HL-60 (cell line): ENCODE results near the gene PGBD5.

Experiments
- DNase-seq, 2 experiments: peaks; one replicate each; pipeline ENCODE4 v3.0.0-alpha.2; 2010 to 2020; ENCODE audit warnings: low read depth in 1 of 2, low spot score in 1 of 2
- H3K27ac ChIP-seq: fragments of 250-450 bp; sonication (Bioruptor Pico); replicated peaks from 2 replicates; pipeline ENCODE4 v1.5.1; 2020; ENCODE audit warnings: mild to moderate bottlenecking, moderate library complexity
- H3K27me3 ChIP-seq: fragments of 250-450 bp; sonication (Bioruptor Pico); 2 replicates; pipeline ENCODE4 v1.5.1; 2021; ENCODE audit warnings: mild to moderate bottlenecking, moderate library complexity; ENCODE audit not compliant: insufficient read depth, poor library complexity, severe bottlenecking
- H3K4me3 ChIP-seq: replicated peaks from 2 replicates; pipeline ENCODE4 v1.5.1; 2011; ENCODE audit warnings: mild to moderate bottlenecking, control low read depth, low read length; ENCODE audit not compliant: insufficient read depth
- GABPA ChIP-seq: IDR thresholded peaks from 2 replicates; pipeline ENCODE4 v1.6.1; 2012; ENCODE audit warnings: low read depth
- POLR2AphosphoS5 ChIP-seq: IDR thresholded peaks from 2 replicates; pipeline ENCODE4 v1.6.1; 2012; ENCODE audit warnings: low read depth
- REST ChIP-seq: IDR thresholded peaks from 2 replicates; pipeline ENCODE4 v1.6.1; 2012; ENCODE audit warnings: low read depth; ENCODE audit not compliant: insufficient replicate concordance
- SPI1 ChIP-seq: IDR thresholded peaks from 2 replicates; pipeline ENCODE4 v1.6.1; 2012; ENCODE audit warnings: low read depth, mild to moderate bottlenecking, borderline replicate concordance
- TF ChIP-seq, protein P1 (sequence below): IDR thresholded peaks from one replicate; pipeline ENCODE4 v1.5.1; 2011; ENCODE audit warnings: low read length, control low read depth, inconsistent platforms; ENCODE audit not compliant: insufficient read depth

Gene PGBD5

GRCh38 chr1:230272557-230272956, 153.6 kb downstream of the PGBD5 start:
- no peak overlapping the region for H3K4me3 ChIP-seq
- no peak for TF ChIP-seq POLR2AphosphoS5
- no peak for TF ChIP-seq GABPA
- no peak for TF ChIP-seq REST
- TF ChIP-seq, protein P1, sequence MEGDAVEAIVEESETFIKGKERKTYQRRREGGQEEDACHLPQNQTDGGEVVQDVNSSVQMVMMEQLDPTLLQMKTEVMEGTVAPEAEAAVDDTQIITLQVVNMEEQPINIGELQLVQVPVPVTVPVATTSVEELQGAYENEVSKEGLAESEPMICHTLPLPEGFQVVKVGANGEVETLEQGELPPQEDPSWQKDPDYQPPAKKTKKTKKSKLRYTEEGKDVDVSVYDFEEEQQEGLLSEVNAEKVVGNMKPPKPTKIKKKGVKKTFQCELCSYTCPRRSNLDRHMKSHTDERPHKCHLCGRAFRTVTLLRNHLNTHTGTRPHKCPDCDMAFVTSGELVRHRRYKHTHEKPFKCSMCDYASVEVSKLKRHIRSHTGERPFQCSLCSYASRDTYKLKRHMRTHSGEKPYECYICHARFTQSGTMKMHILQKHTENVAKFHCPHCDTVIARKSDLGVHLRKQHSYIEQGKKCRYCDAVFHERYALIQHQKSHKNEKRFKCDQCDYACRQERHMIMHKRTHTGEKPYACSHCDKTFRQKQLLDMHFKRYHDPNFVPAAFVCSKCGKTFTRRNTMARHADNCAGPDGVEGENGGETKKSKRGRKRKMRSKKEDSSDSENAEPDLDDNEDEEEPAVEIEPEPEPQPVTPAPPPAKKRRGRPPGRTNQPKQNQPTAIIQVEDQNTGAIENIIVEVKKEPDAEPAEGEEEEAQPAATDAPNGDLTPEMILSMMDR, result no peak
- no peak for TF ChIP-seq SPI1
- H3K27me3 ChIP-seq, result no peaks in the 10 kb centered on the region
- no peak for DNase-seq
- H3K27ac ChIP-seq, result no peak overlapping the region

- Histone ChIP-seq H3K27me3 (no peaks in the 10 kb centered on the region), H3K27ac (peak overlapping the region; percentile 17; the same call in 1 of the 2 replicates), H3K4me3 (no peak overlapping the region)
- TF ChIP-seq REST (no peak), POLR2AphosphoS5 (no peak), SPI1 (no peak), GABPA (no peak)
- TF ChIP-seq, protein P1, result no peak
- DNase-seq, result no peak
Measured at GRCh38 chr1:230271300-230272035, 154.7 kb downstream of the PGBD5 start.

DNA sequence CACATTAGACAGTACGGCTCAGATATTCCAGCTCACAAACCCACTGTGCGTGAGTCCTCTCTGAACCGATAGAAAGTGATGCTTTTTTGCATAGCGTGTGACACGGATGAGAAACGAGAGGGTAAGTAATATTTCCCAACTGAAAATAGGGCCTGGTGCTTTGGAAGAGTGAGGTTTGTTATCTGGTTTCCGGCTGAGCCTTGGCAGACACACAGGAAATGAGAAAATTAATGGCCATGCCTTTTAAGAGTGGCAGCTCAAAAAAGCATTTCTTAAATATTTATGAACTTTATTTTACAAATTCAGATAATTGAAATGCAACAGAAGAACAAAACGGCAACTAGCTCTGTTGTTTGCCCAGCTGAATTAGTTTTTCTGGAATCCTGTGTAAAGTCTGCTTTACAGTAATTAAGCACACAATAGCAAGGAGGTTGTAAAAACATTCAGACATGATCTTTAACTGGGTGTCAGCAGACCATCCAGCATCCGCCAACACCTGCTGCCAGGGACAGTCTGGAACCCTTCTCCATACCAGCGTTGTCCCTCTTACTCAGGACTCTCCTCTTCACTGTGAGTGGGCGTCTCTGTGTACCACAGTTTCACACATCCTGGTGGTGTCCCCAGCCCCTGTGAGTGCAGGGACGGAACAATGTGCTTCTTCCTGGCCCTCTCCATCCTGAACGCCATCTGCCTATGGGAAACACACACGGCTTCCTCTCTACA, 155.4 kb downstream of the PGBD5 start:
- TF ChIP-seq REST (no peak), GABPA (no peak), POLR2AphosphoS5 (no peak), SPI1 (no peak)
- TF ChIP-seq, protein P1, result no peak
- Histone ChIP-seq H3K4me3 (no peak overlapping the region), H3K27me3 (no peaks in the 10 kb centered on the region), H3K27ac (peak overlapping the region; percentile 17)
- DNase-seq, result peak in 1 of 2 experiments; percentile 16
